ENCODE measurements around the gene C6orf141. TPM values are rescaled to one million over a fixed set of nuclear protein-coding genes. Genes with fewer than 3 reads are reported as not detected.

C6orf141 gene
- total and polyA plus RNA-seq, 2 of the 8 experiments (the other 6 are each of a cell fraction or from before 2014, with no cell fraction given) = 7.6 to 16.1 TPM

DNA sequence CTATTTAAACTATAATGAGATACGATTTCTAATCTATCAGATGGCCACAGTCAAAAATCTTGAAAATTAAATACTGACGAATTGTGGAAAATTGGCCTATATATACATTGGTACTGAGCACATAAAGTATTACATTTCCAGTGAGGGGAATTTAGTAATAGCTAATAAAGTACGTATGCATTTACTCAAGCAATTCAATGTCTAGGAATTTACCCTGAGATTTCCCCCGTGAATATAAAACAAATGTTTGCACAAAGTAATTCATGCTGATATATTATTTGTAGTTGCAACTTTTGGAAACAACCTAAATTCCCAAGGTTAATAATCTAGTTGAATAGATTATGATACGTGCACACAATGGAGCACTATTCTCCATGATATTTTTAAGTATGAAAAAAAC is 14.7 kb upstream of the C6orf141 start:
- no peak overlapping the region for H3K14ac ChIP-seq (ENCODE audit: insufficient read length)
- H2BK15ac ChIP-seq (ENCODE audit: low read length) = no peak overlapping the region
- no peak overlapping the region for H3K4me3 ChIP-seq (ENCODE audit: extremely low read depth in 1 of 4, insufficient read depth in 2 of 4, low read depth in 3 of 4, low read length in 4 of 4)
- H2BK5ac ChIP-seq (ENCODE audit: low read depth, low read length) = no peak overlapping the region
- H4K5ac ChIP-seq (ENCODE audit: insufficient read length, low read depth, low read length) = no peak overlapping the region
- no peaks in the 10 kb centered on the region for H3K79me1 ChIP-seq (ENCODE audit: low read depth, low read length)
- no peak overlapping the region for H3K18ac ChIP-seq (ENCODE audit: extremely low read depth, low read length)
- H3K27me3 ChIP-seq (replicated peaks in 1 of 4; ENCODE audit: control insufficient read depth in 3 of 4, extremely low read depth in 1 of 4, insufficient read depth in 3 of 4, low read length in 3 of 4) = no peaks in the 10 kb centered on the region
- no peak overlapping the region for H3K4me2 ChIP-seq (ENCODE audit: insufficient read depth in 1 of 2, low read depth in 2 of 2, low read length in 2 of 2)
- 86% methylated on average over 5 of the region's 5 CpGs; no CpG with 5 or more reads in 1 of the 2 experiments for WGBS, 2 experiments (ENCODE audit: extremely low coverage in 1 of 2, insufficient coverage in 1 of 2, insufficient read length in 1 of 2, insufficient replicate concordance in 2 of 2, low coverage in 1 of 2, low lambda C conversion rate in 2 of 2, missing lambda C conversion rate in 1 of 2)
- no peak overlapping the region for H2AFZ ChIP-seq (ENCODE audit: low read length)
- no peaks in the 10 kb centered on the region for H4K20me1 ChIP-seq (replicated peaks in 1 of 2; ENCODE audit: control insufficient read depth in 1 of 2, insufficient read depth in 2 of 2, low read length in 2 of 2)
- no peaks in the 10 kb centered on the region for H3K4me1 ChIP-seq (replicated peaks in 1 of 4; ENCODE audit: control insufficient read depth in 3 of 4, insufficient read depth in 4 of 4, low read length in 3 of 4)
- no peak overlapping the region for H4K8ac ChIP-seq (ENCODE audit: extremely low read depth, insufficient read depth, low read length)
- H3K36me3 ChIP-seq (ENCODE audit: control insufficient read depth in 2 of 4, insufficient read depth in 4 of 4, low read length in 3 of 4) = no peaks in the 10 kb centered on the region
- H2BK120ac ChIP-seq (replicated peaks; ENCODE audit: low read depth, low read length) = no peak overlapping the region
- no peaks in the 10 kb centered on the region for H3K23me2 ChIP-seq (ENCODE audit: low read depth, low read length)
- ChIA-PET CTCF (ENCODE audit: partially characterized antibody) (interaction anchor here (1.2 to 1.6 kb wide), 4 partner anchors 8 to 315 kb away, joined by 3 to 6 read pairs (median 4); no protein-coding TSS in a partner anchor), POLR2A (ENCODE audit: partially characterized antibody) (no interaction called here)
- no peak overlapping the region for H4K91ac ChIP-seq (replicated peaks; ENCODE audit: insufficient read length, low read length)
- no peak overlapping the region for H3K56ac ChIP-seq (replicated peaks; ENCODE audit: insufficient read length, low read depth, low read length)
- no peak overlapping the region for H3K27ac ChIP-seq (ENCODE audit: low read depth, low read length)
- TF ChIP-seq BACH1 (IDR thresholded peaks at IDR 0.05; ENCODE audit: low read length) (no peak), HDAC2 (IDR thresholded peaks at IDR 0.05; ENCODE audit: borderline replicate concordance in 1 of 2, low read depth in 2 of 2, low read length in 2 of 2) (no peak), BRCA1 (IDR thresholded peaks at IDR 0.05; ENCODE audit: low read depth, low read length) (no peak)
- TF ChIP-seq, protein P1, sequence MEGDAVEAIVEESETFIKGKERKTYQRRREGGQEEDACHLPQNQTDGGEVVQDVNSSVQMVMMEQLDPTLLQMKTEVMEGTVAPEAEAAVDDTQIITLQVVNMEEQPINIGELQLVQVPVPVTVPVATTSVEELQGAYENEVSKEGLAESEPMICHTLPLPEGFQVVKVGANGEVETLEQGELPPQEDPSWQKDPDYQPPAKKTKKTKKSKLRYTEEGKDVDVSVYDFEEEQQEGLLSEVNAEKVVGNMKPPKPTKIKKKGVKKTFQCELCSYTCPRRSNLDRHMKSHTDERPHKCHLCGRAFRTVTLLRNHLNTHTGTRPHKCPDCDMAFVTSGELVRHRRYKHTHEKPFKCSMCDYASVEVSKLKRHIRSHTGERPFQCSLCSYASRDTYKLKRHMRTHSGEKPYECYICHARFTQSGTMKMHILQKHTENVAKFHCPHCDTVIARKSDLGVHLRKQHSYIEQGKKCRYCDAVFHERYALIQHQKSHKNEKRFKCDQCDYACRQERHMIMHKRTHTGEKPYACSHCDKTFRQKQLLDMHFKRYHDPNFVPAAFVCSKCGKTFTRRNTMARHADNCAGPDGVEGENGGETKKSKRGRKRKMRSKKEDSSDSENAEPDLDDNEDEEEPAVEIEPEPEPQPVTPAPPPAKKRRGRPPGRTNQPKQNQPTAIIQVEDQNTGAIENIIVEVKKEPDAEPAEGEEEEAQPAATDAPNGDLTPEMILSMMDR (IDR thresholded peaks at IDR 0.05; ENCODE audit: control extremely low read depth in 1 of 3, insufficient read depth in 1 of 3, low read depth in 1 of 3, low read length in 3 of 3) = no peak
- no peak overlapping the region for H2AK5ac ChIP-seq (ENCODE audit: low read depth, low read length)
- H3K23ac ChIP-seq (ENCODE audit: insufficient read length) = no peak overlapping the region
- FAIRE-seq = no peak
- no peak overlapping the region for H2BK12ac ChIP-seq (ENCODE audit: low read depth, low read length)
- no peaks in the 10 kb centered on the region for H3K9me3 ChIP-seq (ENCODE audit: insufficient read depth in 2 of 2, low read depth in 1 of 2, low read length in 1 of 2)
- no peaks in the 10 kb centered on the region for H3K79me2 ChIP-seq (ENCODE audit: control insufficient read depth in 1 of 2, insufficient read depth in 2 of 2, low read length in 2 of 2)
- H3K4ac ChIP-seq (replicated peaks; ENCODE audit: insufficient read length, low read depth, low read length) = no peak overlapping the region
- no peak for DNase-seq (ENCODE audit: low read depth in 1 of 2, low spot score in 2 of 2)
- no peak overlapping the region for H3K9ac ChIP-seq (replicated peaks in 1 of 4; ENCODE audit: extremely low read depth in 1 of 4, low read depth in 3 of 4, low read length in 3 of 4)
- H2BK20ac ChIP-seq (ENCODE audit: low read length) = no peak overlapping the region
